Thyroid gland (tissue), 4 donors: ENCODE results near the gene DNAH14.

ENCODE experiments used
- CTCF ChIP-seq, 6 experiments: fragments of 200-600 bp in 3 of 6; fragments of 450-650 bp in 3 of 6; sonication (generic) in 3 of 6; IDR thresholded peaks; one replicate each; pipeline ENCODE4 v1.5.1; 2016 to 2019; ENCODE audit warnings: antibody characterized with exemption in 6 of 6, mild to moderate bottlenecking in 2 of 6, inconsistent platforms in 1 of 6, moderate library complexity in 1 of 6
- POLR2A ChIP-seq, 2 donors: fragments of 450-650 bp; IDR thresholded peaks; one replicate each; pipeline ENCODE4 v1.6.1; 2017; ENCODE audit warnings: antibody characterized with exemption in 2 of 2, mild to moderate bottlenecking in 2 of 2, moderate library complexity in 1 of 2

GRCh38 chr1:225253173-225253572, 323.7 kb downstream of the DNAH14 start:
- TF ChIP-seq POLR2A (IDR thresholded peaks at IDR 0.05) (no peak), CTCF (IDR thresholded peaks at IDR 0.05) (no peak)
